ENCODE measurements around the gene GXYLT2.
"Not testable (repeated sequence)": the region's sequence is repeated elsewhere in the genome, so short reads cannot be mapped to it uniquely, and the experiment has no call there.

Gene GXYLT2

GRCh38 chr3:72912532-72912931, 24.7 kb downstream of the GXYLT2 start:
- Histone ChIP-seq H3K36me3 (ENCODE audit: control insufficient read depth, low read depth, low read length) (no peaks in the 10 kb centered on the region), H3K27ac (ENCODE audit: low read length) (no peak overlapping the region)

GRCh38 chr3:72914383-72914782, 26.5 kb downstream of the GXYLT2 start:
- no peaks in the 10 kb centered on the region for H3K36me3 ChIP-seq (ENCODE audit: control insufficient read depth, low read depth, low read length)
- no peak overlapping the region for H3K27ac ChIP-seq (ENCODE audit: low read length)

More at GRCh38 chr3:72912532-72912931, 24.7 kb downstream of the GXYLT2 start:
- Histone ChIP-seq H3K9ac (ENCODE audit: low read length) (no peak overlapping the region), H3K27me3 (ENCODE audit: control insufficient read depth, insufficient read depth, low read length) (no peaks in the 10 kb centered on the region), H3K9me3 (ENCODE audit: control insufficient read depth, low read depth, low read length) (no peaks in the 10 kb centered on the region), H3K4me1 (ENCODE audit: control insufficient read depth, low read depth, low read length) (no peaks in the 10 kb centered on the region), H3K4me3 (ENCODE audit: low read length) (no peak overlapping the region)

GRCh38 chr3:72916250-72916649, 28.4 kb downstream of the GXYLT2 start:
- Histone ChIP-seq H3K4me3 (ENCODE audit: low read length) (no peak overlapping the region), H3K27ac (ENCODE audit: low read length) (no peak overlapping the region), H3K9me3 (ENCODE audit: control insufficient read depth, low read depth, low read length) (no peaks in the 10 kb centered on the region), H3K9ac (ENCODE audit: low read length) (no peak overlapping the region), H3K27me3 (ENCODE audit: control insufficient read depth, insufficient read depth, low read length) (no peaks in the 10 kb centered on the region), H3K36me3 (ENCODE audit: control insufficient read depth, low read depth, low read length) (no peaks in the 10 kb centered on the region), H3K4me1 (ENCODE audit: control insufficient read depth, low read depth, low read length) (no peaks in the 10 kb centered on the region)

More at GRCh38 chr3:72914383-72914782, 26.5 kb downstream of the GXYLT2 start:
- no peak overlapping the region for H3K9ac ChIP-seq (ENCODE audit: low read length)
- no peaks in the 10 kb centered on the region for H3K9me3 ChIP-seq (ENCODE audit: control insufficient read depth, low read depth, low read length)
- no peaks in the 10 kb centered on the region for H3K27me3 ChIP-seq (ENCODE audit: control insufficient read depth, insufficient read depth, low read length)
- H3K4me3 ChIP-seq (ENCODE audit: low read length) = no peak overlapping the region
- H3K4me1 ChIP-seq (ENCODE audit: control insufficient read depth, low read depth, low read length) = no peaks in the 10 kb centered on the region

GRCh38 chr3:72919520-72919919, 31.7 kb downstream of the GXYLT2 start:
- H3K27ac ChIP-seq (ENCODE audit: low read length) = no peak overlapping the region
- no peak overlapping the region for H3K9ac ChIP-seq (ENCODE audit: low read length)
- no peaks in the 10 kb centered on the region for H3K9me3 ChIP-seq (ENCODE audit: control insufficient read depth, low read depth, low read length)
- H3K36me3 ChIP-seq (ENCODE audit: control insufficient read depth, low read depth, low read length) = no peaks in the 10 kb centered on the region
- H3K27me3 ChIP-seq (ENCODE audit: control insufficient read depth, insufficient read depth, low read length) = no peaks in the 10 kb centered on the region
- H3K4me3 ChIP-seq (ENCODE audit: low read length) = no peak overlapping the region
- no peaks in the 10 kb centered on the region for H3K4me1 ChIP-seq (ENCODE audit: control insufficient read depth, low read depth, low read length)

GRCh38 chr3:72924055-72924454, 36.2 kb downstream of the GXYLT2 start:
- Histone ChIP-seq H3K27me3 (ENCODE audit: control insufficient read depth, insufficient read depth, low read length) (no peaks in the 10 kb centered on the region), H3K36me3 (ENCODE audit: control insufficient read depth, low read depth, low read length) (no peaks in the 10 kb centered on the region), H3K4me1 (ENCODE audit: control insufficient read depth, low read depth, low read length) (no peaks in the 10 kb centered on the region), H3K27ac (ENCODE audit: low read length) (no peak overlapping the region), H3K9me3 (ENCODE audit: control insufficient read depth, low read depth, low read length) (no peaks in the 10 kb centered on the region), H3K4me3 (ENCODE audit: low read length) (no peak overlapping the region), H3K9ac (ENCODE audit: low read length) (no peak overlapping the region)

GRCh38 chr3:72928781-72929735, 41.2 kb downstream of the GXYLT2 start:
- H3K4me1 ChIP-seq (ENCODE audit: control insufficient read depth, low read depth, low read length); H3K4me3 ChIP-seq (ENCODE audit: low read length); H3K27ac ChIP-seq (ENCODE audit: low read length); H3K36me3 ChIP-seq (ENCODE audit: control insufficient read depth, low read depth, low read length); H3K9ac ChIP-seq (ENCODE audit: low read length); H3K27me3 ChIP-seq (ENCODE audit: control insufficient read depth, insufficient read depth, low read length); H3K9me3 ChIP-seq (ENCODE audit: control insufficient read depth, low read depth, low read length): not testable (repeated sequence)

- Histone ChIP-seq H3K36me3 (ENCODE audit: control insufficient read depth, low read depth, low read length) (no peaks in the 10 kb centered on the region), H3K27me3 (ENCODE audit: control insufficient read depth, insufficient read depth, low read length) (no peaks in the 10 kb centered on the region), H3K4me1 (ENCODE audit: control insufficient read depth, low read depth, low read length) (peaks cover 5% of the 10 kb centered on the region)
Measured at GRCh38 chr3:72930754-72931153, 42.9 kb downstream of the GXYLT2 start.

GRCh38 chr3:72932416-72932815, 44.6 kb downstream of the GXYLT2 start:
- Histone ChIP-seq H3K4me1 (ENCODE audit: control insufficient read depth, low read depth, low read length) (peaks cover 5% of the 10 kb centered on the region), H3K27ac (ENCODE audit: low read length) (no peak overlapping the region), H3K36me3 (ENCODE audit: control insufficient read depth, low read depth, low read length) (no peaks in the 10 kb centered on the region), H3K27me3 (ENCODE audit: control insufficient read depth, insufficient read depth, low read length) (no peaks in the 10 kb centered on the region), H3K4me3 (ENCODE audit: low read length) (no peak overlapping the region), H3K9ac (ENCODE audit: low read length) (no peak overlapping the region), H3K9me3 (ENCODE audit: control insufficient read depth, low read depth, low read length) (no peaks in the 10 kb centered on the region)

More at GRCh38 chr3:72930754-72931153, 42.9 kb downstream of the GXYLT2 start:
- no peak overlapping the region for H3K9ac ChIP-seq (ENCODE audit: low read length)
- H3K27ac ChIP-seq (ENCODE audit: low read length) = no peak overlapping the region
- H3K4me3 ChIP-seq (ENCODE audit: low read length) = no peak overlapping the region
- no peaks in the 10 kb centered on the region for H3K9me3 ChIP-seq (ENCODE audit: control insufficient read depth, low read depth, low read length)

- H3K4me3 ChIP-seq (ENCODE audit: low read length) = no peak overlapping the region
- H3K4me1 ChIP-seq (ENCODE audit: control insufficient read depth, low read depth, low read length) = peaks cover 4% of the 10 kb centered on the region
- H3K9ac ChIP-seq (ENCODE audit: low read length) = no peak overlapping the region
- no peaks in the 10 kb centered on the region for H3K9me3 ChIP-seq (ENCODE audit: control insufficient read depth, low read depth, low read length)
- H3K27ac ChIP-seq (ENCODE audit: low read length) = no peak overlapping the region
- no peaks in the 10 kb centered on the region for H3K27me3 ChIP-seq (ENCODE audit: control insufficient read depth, insufficient read depth, low read length)
- H3K36me3 ChIP-seq (ENCODE audit: control insufficient read depth, low read depth, low read length) = no peaks in the 10 kb centered on the region
Measured at GRCh38 chr3:72938471-72939265, 50.8 kb downstream of the GXYLT2 start.

GRCh38 chr3:72941245-72941644, 53.4 kb downstream of the GXYLT2 start:
- Histone ChIP-seq H3K36me3 (ENCODE audit: control insufficient read depth, low read depth, low read length) (no peaks in the 10 kb centered on the region), H3K27ac (ENCODE audit: low read length) (no peak overlapping the region), H3K4me3 (ENCODE audit: low read length) (no peak overlapping the region), H3K9ac (ENCODE audit: low read length) (no peak overlapping the region), H3K4me1 (ENCODE audit: control insufficient read depth, low read depth, low read length) (peaks cover 4% of the 10 kb centered on the region), H3K9me3 (ENCODE audit: control insufficient read depth, low read depth, low read length) (no peaks in the 10 kb centered on the region), H3K27me3 (ENCODE audit: control insufficient read depth, insufficient read depth, low read length) (no peaks in the 10 kb centered on the region)

GRCh38 chr3:72942427-72942826, 54.6 kb downstream of the GXYLT2 start:
- Histone ChIP-seq H3K9me3 (ENCODE audit: control insufficient read depth, low read depth, low read length) (no peaks in the 10 kb centered on the region), H3K4me1 (ENCODE audit: control insufficient read depth, low read depth, low read length) (peaks cover 4% of the 10 kb centered on the region), H3K36me3 (ENCODE audit: control insufficient read depth, low read depth, low read length) (no peaks in the 10 kb centered on the region), H3K4me3 (ENCODE audit: low read length) (no peak overlapping the region), H3K9ac (ENCODE audit: low read length) (no peak overlapping the region), H3K27ac (ENCODE audit: low read length) (no peak overlapping the region), H3K27me3 (ENCODE audit: control insufficient read depth, insufficient read depth, low read length) (no peaks in the 10 kb centered on the region)
